Caco-2 (cell line): ENCODE measurements around the gene SLCO2A1. TPM values are rescaled to one million over a fixed set of nuclear protein-coding genes. Genes with fewer than 3 reads are reported as not detected.

Source experiments
- BruUV-seq: library from RNA; stranded (reverse); fragments of 400-500 nt; replicated peaks from 2 replicates; lab custom pipeline; 2021; lab: Mats Ljungman, UMichigan
- CTCF ChIA-PET: fragments of 300-600 bp; sonication (Branson Sonifier 250); formaldehyde crosslinking; loops from one replicate; lab custom pipeline; 2022; ENCODE audit warnings: antibody characterized with exemption; lab: Charles Lee
- POLR2A ChIA-PET: fragments of 300-600 bp; sonication (Branson Sonifier 250); formaldehyde crosslinking; loops from one replicate; lab custom pipeline; 2022; ENCODE audit warnings: antibody characterized with exemption; lab: Charles Lee
- DNase-seq, 2 experiments: peaks; one replicate each; pipeline versions ENCODE4 v3.0.0 to v3.0.0-alpha.2; 2020 to 2022
- H3K27me3 ChIP-seq: replicated peaks from 2 replicates; pipeline ENCODE4 v1.6.0; 2011; ENCODE audit warnings: low read length; ENCODE audit not compliant: control insufficient read depth, insufficient read depth
- H3K36me3 ChIP-seq: 2 replicates; pipeline ENCODE4 v1.5.1; 2011; ENCODE audit warnings: low read length; ENCODE audit not compliant: control insufficient read depth, insufficient read depth
- H3K4me1 ChIP-seq: fragments of 250-450 bp; sonication (Bioruptor Pico); 2 replicates; pipeline ENCODE4 v1.5.1; 2020; ENCODE audit warnings: mild to moderate bottlenecking
- H3K4me3 ChIP-seq: 2 replicates; pipeline ENCODE4 v1.5.1; 2011; ENCODE audit warnings: low read depth, mild to moderate bottlenecking, control low read depth, low read length
- H3K9me3 ChIP-seq: fragments of 250-450 bp; sonication (Bioruptor Pico); 2 replicates; pipeline ENCODE4 v1.5.1; 2020; ENCODE audit warnings: mild to moderate bottlenecking, moderate library complexity
- H3K27ac Mint-ChIP-seq: one replicate; pipeline ENCODE4 v1.8.0; 2022; ENCODE audit warnings: mixed read lengths; ENCODE audit not compliant: unreplicated experiment
- H3K27me3 Mint-ChIP-seq: one replicate; pipeline ENCODE4 v1.8.0; 2022; ENCODE audit warnings: mixed read lengths; ENCODE audit not compliant: insufficient read depth, unreplicated experiment
- H3K36me3 Mint-ChIP-seq: one replicate; pipeline ENCODE4 v1.8.0; 2022; ENCODE audit warnings: mild to moderate bottlenecking, mixed read lengths; ENCODE audit not compliant: insufficient read depth, unreplicated experiment
- H3K4me1 Mint-ChIP-seq: one replicate; pipeline ENCODE4 v1.8.0; 2022; ENCODE audit warnings: low read depth, mixed read lengths; ENCODE audit not compliant: unreplicated experiment
- H3K4me3 Mint-ChIP-seq: one replicate; pipeline ENCODE4 v1.8.0; 2022; ENCODE audit warnings: mild to moderate bottlenecking, moderate library complexity, mixed read lengths; ENCODE audit not compliant: unreplicated experiment
- H3K9me3 Mint-ChIP-seq: one replicate; pipeline ENCODE4 v1.8.0; 2022; ENCODE audit warnings: mixed read lengths; ENCODE audit not compliant: unreplicated experiment
- intact Hi-C: fragments of 100-400 bp; cut with micrococcal nuclease; formaldehyde crosslinking; loops from one replicate; pipeline ENCODE4 v1.10.0; 2022; ENCODE audit not compliant: unreplicated experiment
- total RNA-seq: library from RNA; stranded (reverse); gene quantifications from 2 replicates; pipeline ENCODE4 v1.2.3, GENCODE V29; 2022
- TF ChIP-seq, protein P1 (sequence below), 2 experiments: fragments of 200-600 bp in 1 of 2; IDR thresholded peaks; 1 replicate in 1 of 2; 2 replicates in 1 of 2; pipeline versions ENCODE4 v1.5.1 to v1.8.0; 2011 to 2022; ENCODE audit warnings: antibody characterized with exemption in 1 of 2, control low read depth in 1 of 2, inconsistent platforms in 1 of 2, low read depth in 1 of 2, low read length in 1 of 2, mild to moderate bottlenecking in 1 of 2, moderate library complexity in 1 of 2; ENCODE audit not compliant: insufficient read depth in 1 of 2, severe bottlenecking in 1 of 2, unreplicated experiment in 1 of 2

SLCO2A1 gene
- total RNA-seq, 1 experiment from 2014 or later, result 2.5 TPM

DNA sequence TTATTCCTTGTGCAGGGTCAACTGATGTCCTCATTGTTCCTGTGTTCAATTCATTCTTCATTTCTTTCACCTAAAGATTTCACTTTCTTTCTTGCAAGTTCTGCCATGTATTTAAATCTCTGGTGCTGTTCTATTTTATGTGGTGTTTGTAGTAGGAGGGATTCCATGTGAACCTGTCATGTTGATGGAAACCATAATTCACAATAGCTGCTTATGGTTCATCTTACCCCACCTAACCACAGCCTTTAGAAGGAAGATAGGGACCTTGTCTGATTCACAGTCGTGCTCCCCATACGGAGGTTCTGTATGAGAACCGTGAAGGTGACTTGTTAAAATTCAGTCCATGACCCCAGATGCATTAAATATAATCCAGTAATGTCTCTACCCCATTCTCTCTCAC, 21.9 kb downstream of the SLCO2A1 start:
- Histone ChIP-seq H3K9me3 (no peaks in the 10 kb centered on the region), H3K27me3 (no peaks in the 10 kb centered on the region), H3K4me1 (no peaks in the 10 kb centered on the region), H3K36me3 (no peaks in the 10 kb centered on the region), H3K4me3 (no peak overlapping the region)
- no peaks in the 10 kb centered on the region for H3K27me3 Mint-ChIP-seq
- TF ChIP-seq, protein P1, sequence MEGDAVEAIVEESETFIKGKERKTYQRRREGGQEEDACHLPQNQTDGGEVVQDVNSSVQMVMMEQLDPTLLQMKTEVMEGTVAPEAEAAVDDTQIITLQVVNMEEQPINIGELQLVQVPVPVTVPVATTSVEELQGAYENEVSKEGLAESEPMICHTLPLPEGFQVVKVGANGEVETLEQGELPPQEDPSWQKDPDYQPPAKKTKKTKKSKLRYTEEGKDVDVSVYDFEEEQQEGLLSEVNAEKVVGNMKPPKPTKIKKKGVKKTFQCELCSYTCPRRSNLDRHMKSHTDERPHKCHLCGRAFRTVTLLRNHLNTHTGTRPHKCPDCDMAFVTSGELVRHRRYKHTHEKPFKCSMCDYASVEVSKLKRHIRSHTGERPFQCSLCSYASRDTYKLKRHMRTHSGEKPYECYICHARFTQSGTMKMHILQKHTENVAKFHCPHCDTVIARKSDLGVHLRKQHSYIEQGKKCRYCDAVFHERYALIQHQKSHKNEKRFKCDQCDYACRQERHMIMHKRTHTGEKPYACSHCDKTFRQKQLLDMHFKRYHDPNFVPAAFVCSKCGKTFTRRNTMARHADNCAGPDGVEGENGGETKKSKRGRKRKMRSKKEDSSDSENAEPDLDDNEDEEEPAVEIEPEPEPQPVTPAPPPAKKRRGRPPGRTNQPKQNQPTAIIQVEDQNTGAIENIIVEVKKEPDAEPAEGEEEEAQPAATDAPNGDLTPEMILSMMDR (IDR thresholded peaks at IDR 0.05; ENCODE audit: insufficient read depth in 1 of 2, low read depth in 1 of 2, low read length in 1 of 2, severe bottlenecking in 1 of 2, unreplicated experiment in 1 of 2), result no peak
- no TSS peak for BruUV-seq
- H3K4me1 Mint-ChIP-seq, result no peaks in the 10 kb centered on the region
- intact Hi-C loops, result no loop called here
- CTCF ChIA-PET, result no interaction called here
- no peaks in the 10 kb centered on the region for H3K36me3 Mint-ChIP-seq
- H3K9me3 Mint-ChIP-seq, result no peaks in the 10 kb centered on the region
- no peak overlapping the region for H3K4me3 Mint-ChIP-seq
- DNase-seq, result no peak
- H3K27ac Mint-ChIP-seq, result no peak overlapping the region
- POLR2A ChIA-PET, result no interaction called here

DNA sequence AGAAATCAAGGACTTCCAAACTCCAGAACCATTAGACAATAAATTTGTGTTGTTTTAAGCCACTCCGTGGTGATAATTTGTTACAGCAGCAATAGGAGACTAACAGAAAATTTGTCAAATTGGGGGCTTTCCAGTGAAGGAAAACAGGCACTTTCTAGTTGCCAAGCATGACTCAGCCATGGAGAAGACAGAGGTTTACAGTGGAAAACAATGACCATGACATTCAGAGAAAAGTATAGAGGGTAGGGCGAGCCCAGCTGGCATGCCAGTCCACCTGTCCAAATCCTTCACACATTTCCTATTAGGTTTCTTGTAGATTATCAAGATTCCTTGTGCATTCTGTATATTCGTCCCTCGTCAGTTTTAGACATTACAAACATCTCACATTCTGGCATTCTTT, 24.9 kb downstream of the SLCO2A1 start:
- TF ChIP-seq, protein P1 (IDR thresholded peaks at IDR 0.05; ENCODE audit: insufficient read depth in 1 of 2, low read depth in 1 of 2, low read length in 1 of 2, severe bottlenecking in 1 of 2, unreplicated experiment in 1 of 2), result no peak
- Histone ChIP-seq H3K9me3 (no peaks in the 10 kb centered on the region), H3K4me3 (no peak overlapping the region), H3K36me3 (no peaks in the 10 kb centered on the region), H3K27me3 (no peaks in the 10 kb centered on the region), H3K4me1 (peaks cover 15% of the 10 kb centered on the region)
- Mint-ChIP-seq H3K9me3 (no peaks in the 10 kb centered on the region), H3K4me1 (peaks cover 4% of the 10 kb centered on the region), H3K36me3 (no peaks in the 10 kb centered on the region), H3K4me3 (no peak overlapping the region), H3K27me3 (no peaks in the 10 kb centered on the region), H3K27ac (no peak overlapping the region)
- ChIA-PET CTCF (interaction anchor here (0.7 kb wide), 1 partner anchor 22 kb away, joined by 3 read pairs; no protein-coding TSS in a partner anchor), POLR2A (no interaction called here)
- no peak for DNase-seq
- BruUV-seq, result no TSS peak
- intact Hi-C loops, result no loop called here

DNA sequence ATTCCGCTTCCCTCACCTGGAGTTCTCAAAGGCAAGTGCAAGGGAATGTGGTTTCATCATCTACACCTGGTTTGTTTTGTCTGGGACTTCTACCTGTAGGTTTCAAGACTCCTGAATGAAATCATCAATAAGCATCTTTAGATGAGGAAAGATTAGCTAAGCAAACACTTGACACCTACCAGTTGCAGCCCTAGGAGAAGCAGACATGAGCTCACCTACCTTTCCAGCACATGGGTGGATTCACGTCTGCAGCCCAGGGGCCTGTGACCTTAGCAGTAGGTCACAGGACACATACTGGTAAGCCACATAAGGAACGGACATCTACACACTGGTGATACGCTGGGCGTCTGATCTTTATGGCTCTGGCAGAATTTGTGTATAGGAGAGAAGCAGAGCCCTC, 26.7 kb downstream of the SLCO2A1 start:
- intact Hi-C loops, result no loop called here
- ChIA-PET CTCF (no interaction called here), POLR2A (no interaction called here)
- Histone ChIP-seq H3K4me1 (peaks cover 17% of the 10 kb centered on the region), H3K27me3 (no peaks in the 10 kb centered on the region), H3K4me3 (no peak overlapping the region), H3K9me3 (no peaks in the 10 kb centered on the region), H3K36me3 (no peaks in the 10 kb centered on the region)
- Mint-ChIP-seq H3K4me1 (peaks cover 12% of the 10 kb centered on the region), H3K36me3 (no peaks in the 10 kb centered on the region), H3K4me3 (no peak overlapping the region), H3K9me3 (no peaks in the 10 kb centered on the region), H3K27me3 (no peaks in the 10 kb centered on the region), H3K27ac (no peak overlapping the region)
- no TSS peak for BruUV-seq
- DNase-seq, result no peak
- TF ChIP-seq, protein P1 (IDR thresholded peaks at IDR 0.05; ENCODE audit: insufficient read depth in 1 of 2, low read depth in 1 of 2, low read length in 1 of 2, severe bottlenecking in 1 of 2, unreplicated experiment in 1 of 2), result no peak
